ENCODE results near the gene FBXO7.

Gene FBXO7

DNA sequence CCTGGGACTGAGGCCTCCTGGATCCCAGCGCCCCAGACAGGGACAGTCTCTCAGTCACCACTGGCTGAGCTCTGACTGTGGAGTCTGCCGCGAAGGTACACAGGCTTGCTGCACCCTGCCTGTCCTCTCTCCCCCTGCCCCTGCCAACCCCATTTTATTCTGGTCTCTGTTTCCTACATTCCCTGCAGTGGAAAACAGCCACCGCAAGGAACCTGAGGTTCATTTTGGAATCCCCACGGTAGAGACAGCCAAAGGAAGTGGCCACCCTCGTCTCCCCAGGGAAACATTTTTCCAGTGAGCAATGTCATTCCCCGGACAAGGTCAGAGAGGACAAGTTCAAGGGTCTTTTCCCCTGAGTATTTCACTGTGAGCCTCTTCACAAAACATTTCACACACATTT lies 56.6 kb downstream of the FBXO7 start:
- Histone ChIP-seq H3K4me3 (ENCODE audit: insufficient read depth, low read length, poor library complexity, severe bottlenecking) (no peak overlapping the region), H2AFZ (ENCODE audit: low read depth, low read length, severe bottlenecking) (no peak overlapping the region), H3K36me3 (ENCODE audit: low read length) (no peaks in the 10 kb centered on the region), H3K79me2 (ENCODE audit: insufficient read depth, low read length) (no peaks in the 10 kb centered on the region), H3K9ac (ENCODE audit: low read length) (no peak overlapping the region), H3K27ac (ENCODE audit: low read depth, low read length) (no peak overlapping the region), H3K9me3 (ENCODE audit: insufficient read depth, low read length) (no peaks in the 10 kb centered on the region), H3K27me3 (ENCODE audit: low read length) (no peaks in the 10 kb centered on the region), H3K4me2 (ENCODE audit: low read depth, low read length, poor library complexity, severe bottlenecking) (no peak overlapping the region), H4K20me1 (ENCODE audit: low read depth, low read length) (no peaks in the 10 kb centered on the region), H3F3A (ENCODE audit: insufficient read depth) (no peaks in the 10 kb centered on the region), H3K9me2 (replicated peaks; ENCODE audit: insufficient read depth, low read length) (no peaks in the 10 kb centered on the region)
- TF ChIP-seq, protein P1, sequence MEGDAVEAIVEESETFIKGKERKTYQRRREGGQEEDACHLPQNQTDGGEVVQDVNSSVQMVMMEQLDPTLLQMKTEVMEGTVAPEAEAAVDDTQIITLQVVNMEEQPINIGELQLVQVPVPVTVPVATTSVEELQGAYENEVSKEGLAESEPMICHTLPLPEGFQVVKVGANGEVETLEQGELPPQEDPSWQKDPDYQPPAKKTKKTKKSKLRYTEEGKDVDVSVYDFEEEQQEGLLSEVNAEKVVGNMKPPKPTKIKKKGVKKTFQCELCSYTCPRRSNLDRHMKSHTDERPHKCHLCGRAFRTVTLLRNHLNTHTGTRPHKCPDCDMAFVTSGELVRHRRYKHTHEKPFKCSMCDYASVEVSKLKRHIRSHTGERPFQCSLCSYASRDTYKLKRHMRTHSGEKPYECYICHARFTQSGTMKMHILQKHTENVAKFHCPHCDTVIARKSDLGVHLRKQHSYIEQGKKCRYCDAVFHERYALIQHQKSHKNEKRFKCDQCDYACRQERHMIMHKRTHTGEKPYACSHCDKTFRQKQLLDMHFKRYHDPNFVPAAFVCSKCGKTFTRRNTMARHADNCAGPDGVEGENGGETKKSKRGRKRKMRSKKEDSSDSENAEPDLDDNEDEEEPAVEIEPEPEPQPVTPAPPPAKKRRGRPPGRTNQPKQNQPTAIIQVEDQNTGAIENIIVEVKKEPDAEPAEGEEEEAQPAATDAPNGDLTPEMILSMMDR (IDR thresholded peaks at IDR 0.05; ENCODE audit: insufficient read depth, low read length, poor library complexity, severe bottlenecking), result no peak
- no peak for TF ChIP-seq EZH2phosphoT487 (conservative IDR thresholded peaks at IDR 0.05; ENCODE audit: low read length)

DNA sequence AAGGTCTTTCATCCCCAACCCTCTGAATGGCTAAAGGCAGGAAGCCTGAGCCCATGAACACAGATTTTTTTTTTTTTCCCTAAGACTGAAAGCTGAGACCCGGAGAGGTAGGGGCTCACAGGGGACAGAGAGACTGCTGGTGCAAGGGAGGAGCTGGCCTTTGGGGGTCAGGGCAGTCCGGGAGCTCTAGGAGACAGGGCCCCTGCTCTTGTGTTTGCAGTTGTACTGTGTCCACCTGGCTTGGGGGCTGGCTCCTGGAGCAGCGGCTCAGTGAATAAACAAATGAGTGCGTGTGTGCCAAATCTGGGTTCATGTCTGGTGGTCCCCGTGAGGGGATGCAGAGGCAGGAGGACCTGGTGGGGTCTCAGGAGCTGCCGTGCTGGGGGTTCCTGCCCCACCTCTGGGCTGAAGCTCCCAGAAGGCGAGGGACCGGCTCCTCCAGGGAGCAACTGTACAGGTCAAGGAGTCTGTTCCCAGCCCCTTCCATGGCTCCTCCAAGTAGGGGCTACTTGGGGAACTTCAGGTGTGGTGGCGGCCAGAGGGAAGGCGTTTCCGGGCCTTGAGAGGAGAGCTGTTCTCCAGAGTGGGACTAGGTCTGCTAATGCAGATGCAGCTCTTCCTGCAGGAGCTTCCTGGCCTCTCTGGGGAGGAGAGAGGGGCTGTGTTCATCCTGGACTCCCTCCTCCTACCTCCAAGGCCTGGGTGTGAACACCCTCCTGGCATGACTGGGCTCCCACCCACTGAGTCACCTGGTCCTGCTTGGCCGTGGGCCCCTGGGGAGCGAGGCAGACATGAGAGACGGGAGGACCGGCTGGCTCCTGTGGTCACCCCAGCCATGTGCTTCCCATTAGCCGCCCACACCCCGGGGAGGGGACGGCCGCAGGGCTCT lies 57.6 kb downstream of the FBXO7 start:
- H3K9me2 ChIP-seq (replicated peaks; ENCODE audit: insufficient read depth, low read length), result no peaks in the 10 kb centered on the region
- H3K79me2 ChIP-seq (ENCODE audit: insufficient read depth, low read length), result no peaks in the 10 kb centered on the region
- TF ChIP-seq, protein P1 (IDR thresholded peaks at IDR 0.05; ENCODE audit: insufficient read depth, low read length, poor library complexity, severe bottlenecking), result no peak
- no peak for TF ChIP-seq EZH2phosphoT487 (conservative IDR thresholded peaks at IDR 0.05; ENCODE audit: low read length)
- H3K36me3 ChIP-seq (ENCODE audit: low read length), result no peaks in the 10 kb centered on the region
- no peak overlapping the region for H3K4me2 ChIP-seq (ENCODE audit: low read depth, low read length, poor library complexity, severe bottlenecking)
- H4K20me1 ChIP-seq (ENCODE audit: low read depth, low read length), result no peaks in the 10 kb centered on the region
- H3K27ac ChIP-seq (ENCODE audit: low read depth, low read length), result no peak overlapping the region
- H3K9me3 ChIP-seq (ENCODE audit: insufficient read depth, low read length), result no peaks in the 10 kb centered on the region
- H3K9ac ChIP-seq (ENCODE audit: low read length), result no peak overlapping the region
- H3K27me3 ChIP-seq (ENCODE audit: low read length), result no peaks in the 10 kb centered on the region
- no peaks in the 10 kb centered on the region for H3F3A ChIP-seq (ENCODE audit: insufficient read depth)
- H3K4me3 ChIP-seq (ENCODE audit: insufficient read depth, low read length, poor library complexity, severe bottlenecking), result no peak overlapping the region
- H2AFZ ChIP-seq (ENCODE audit: low read depth, low read length, severe bottlenecking), result no peak overlapping the region

DNA sequence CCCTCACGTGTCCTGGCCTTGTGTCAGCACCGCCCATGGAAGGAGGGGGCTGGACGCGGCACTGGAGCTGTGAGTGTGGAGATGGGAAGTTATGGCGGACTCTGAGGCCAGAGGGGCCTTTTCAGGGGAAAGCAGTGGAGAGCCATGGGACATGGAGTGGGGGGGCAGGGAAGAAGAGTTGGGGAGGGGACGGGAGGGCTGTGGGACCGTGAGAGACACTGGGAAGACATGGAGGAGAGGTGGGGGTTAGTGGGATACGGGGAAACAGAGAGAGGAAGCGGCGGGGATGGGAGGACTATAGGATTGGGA lies 58.2 kb downstream of the FBXO7 start:
- Histone ChIP-seq H3K9ac (ENCODE audit: low read length) (no peak overlapping the region), H3K79me2 (ENCODE audit: insufficient read depth, low read length) (no peaks in the 10 kb centered on the region), H3K9me3 (ENCODE audit: insufficient read depth, low read length) (no peaks in the 10 kb centered on the region), H3K9me2 (replicated peaks; ENCODE audit: insufficient read depth, low read length) (no peaks in the 10 kb centered on the region), H3K4me3 (ENCODE audit: insufficient read depth, low read length, poor library complexity, severe bottlenecking) (no peak overlapping the region), H3K27ac (ENCODE audit: low read depth, low read length) (no peak overlapping the region), H3F3A (ENCODE audit: insufficient read depth) (no peaks in the 10 kb centered on the region), H4K20me1 (ENCODE audit: low read depth, low read length) (no peaks in the 10 kb centered on the region), H3K4me2 (ENCODE audit: low read depth, low read length, poor library complexity, severe bottlenecking) (no peak overlapping the region), H2AFZ (ENCODE audit: low read depth, low read length, severe bottlenecking) (no peak overlapping the region), H3K27me3 (ENCODE audit: low read length) (no peaks in the 10 kb centered on the region), H3K36me3 (ENCODE audit: low read length) (no peaks in the 10 kb centered on the region)
- TF ChIP-seq EZH2phosphoT487 (conservative IDR thresholded peaks at IDR 0.05; ENCODE audit: low read length), result no peak
- TF ChIP-seq, protein P1 (IDR thresholded peaks at IDR 0.05; ENCODE audit: insufficient read depth, low read length, poor library complexity, severe bottlenecking), result no peak
